Stimulated activated CD4-positive, alpha-beta T cell treated with anti-CD3 and anti-CD28 coated beads, Interleukin-4, amount 100 ng/mL, for 24 hours (primary cell): ENCODE results near the gene PRR3.

ENCODE experiments used
- DNase-seq: peaks from one replicate; pipeline ENCODE4 v3.0.0-alpha.2; 2020

The PRR3 gene

DNA sequence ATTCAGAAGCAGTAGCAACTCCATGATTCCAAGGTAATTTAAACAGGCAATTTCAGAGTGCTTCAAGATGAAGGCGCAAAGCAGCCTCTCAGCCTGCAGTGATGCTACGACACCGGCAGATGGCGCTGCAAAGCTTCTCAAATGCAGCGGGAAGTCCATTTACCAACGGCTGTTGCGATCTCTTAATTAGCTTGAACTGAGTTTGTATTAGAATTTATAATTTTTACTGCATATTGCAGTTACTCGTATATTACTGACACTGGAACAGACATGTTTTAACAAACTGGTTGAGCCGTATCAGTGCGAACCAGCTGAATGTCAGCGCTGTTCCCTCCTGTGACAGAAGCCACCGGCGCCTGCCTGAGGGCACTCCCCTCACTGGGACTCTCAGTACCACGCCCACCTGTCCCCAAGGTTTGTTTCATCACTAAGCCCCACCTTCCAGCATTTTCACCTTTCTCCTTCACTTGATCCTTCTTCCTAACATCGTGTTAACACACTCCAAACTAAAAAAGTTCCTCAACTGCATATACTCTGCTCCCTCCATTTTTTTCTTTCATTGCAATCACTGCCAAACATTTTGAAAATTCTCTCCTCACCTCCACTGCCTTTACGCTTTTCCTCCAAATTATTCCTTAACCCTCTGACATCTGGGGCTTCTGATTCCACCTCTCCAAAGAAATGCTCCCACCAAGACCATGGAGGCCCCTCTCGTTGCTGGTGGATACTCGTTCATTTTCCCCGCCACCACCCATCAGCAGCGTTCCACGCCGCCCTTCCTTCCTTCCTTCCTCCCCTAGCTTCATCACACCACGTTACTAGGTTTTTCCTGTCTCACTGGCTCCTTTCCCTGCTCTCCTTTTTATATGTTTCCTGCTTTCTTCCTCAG, 15.3 kb upstream of the PRR3 start:
- peak; percentile 84 for DNase-seq

DNA sequence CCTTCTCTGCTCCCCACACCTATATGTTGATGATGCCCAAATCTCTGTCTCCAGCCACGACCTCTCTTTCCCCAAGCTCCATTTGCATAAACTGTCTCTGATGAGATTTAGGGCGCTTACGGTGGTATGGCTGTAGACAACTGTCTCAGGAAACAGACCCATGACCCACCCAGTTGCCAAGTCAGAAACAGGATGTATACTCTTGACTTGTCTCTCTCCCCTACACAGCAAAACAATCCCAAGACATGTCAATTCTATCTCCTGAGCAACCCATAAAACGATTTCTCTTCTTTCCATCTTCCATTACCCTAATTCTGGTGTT, 14.7 kb upstream of the PRR3 start:
- peak; percentile 14 for DNase-seq

DNA sequence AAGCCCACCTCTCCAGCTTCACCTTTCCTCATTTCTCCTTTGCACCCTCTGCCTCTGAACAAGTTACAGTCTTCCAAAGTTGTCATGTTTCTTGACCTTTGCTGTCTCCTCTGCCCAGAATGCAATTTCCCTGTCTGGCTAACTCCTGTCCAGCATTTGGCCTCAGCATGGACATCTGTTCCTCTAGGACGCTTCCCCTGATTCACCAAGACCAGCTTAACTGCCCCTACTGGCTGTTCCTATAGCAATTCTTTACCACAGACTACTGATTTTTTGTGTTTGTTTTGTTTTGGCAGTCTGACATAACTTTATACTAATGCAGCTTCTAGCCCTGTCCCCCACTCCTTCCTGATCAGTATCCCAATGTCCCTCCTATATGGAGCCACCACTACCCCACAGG, 14.2 kb upstream of the PRR3 start:
- no peak for DNase-seq

DNA sequence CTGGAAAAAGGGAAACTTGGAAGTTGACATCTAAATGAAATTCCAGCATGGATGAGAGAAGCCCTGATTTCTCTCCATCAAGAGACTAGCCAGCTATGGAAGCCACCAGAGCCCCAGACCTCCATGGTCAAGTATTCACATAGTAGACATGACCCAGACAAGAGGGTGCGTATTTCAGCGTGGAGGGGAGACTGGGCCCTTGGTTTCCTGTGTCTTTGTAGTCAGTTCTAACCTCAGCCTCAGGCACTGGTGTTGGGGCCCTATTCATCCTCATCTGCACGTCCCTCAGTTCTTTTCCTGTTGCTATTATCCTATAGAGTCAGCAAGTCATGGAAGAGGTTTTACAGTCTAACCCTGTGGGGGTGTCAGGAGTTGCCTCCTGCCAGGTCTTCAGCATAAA, 13.3 kb upstream of the PRR3 start:
- no peak for DNase-seq

DNA sequence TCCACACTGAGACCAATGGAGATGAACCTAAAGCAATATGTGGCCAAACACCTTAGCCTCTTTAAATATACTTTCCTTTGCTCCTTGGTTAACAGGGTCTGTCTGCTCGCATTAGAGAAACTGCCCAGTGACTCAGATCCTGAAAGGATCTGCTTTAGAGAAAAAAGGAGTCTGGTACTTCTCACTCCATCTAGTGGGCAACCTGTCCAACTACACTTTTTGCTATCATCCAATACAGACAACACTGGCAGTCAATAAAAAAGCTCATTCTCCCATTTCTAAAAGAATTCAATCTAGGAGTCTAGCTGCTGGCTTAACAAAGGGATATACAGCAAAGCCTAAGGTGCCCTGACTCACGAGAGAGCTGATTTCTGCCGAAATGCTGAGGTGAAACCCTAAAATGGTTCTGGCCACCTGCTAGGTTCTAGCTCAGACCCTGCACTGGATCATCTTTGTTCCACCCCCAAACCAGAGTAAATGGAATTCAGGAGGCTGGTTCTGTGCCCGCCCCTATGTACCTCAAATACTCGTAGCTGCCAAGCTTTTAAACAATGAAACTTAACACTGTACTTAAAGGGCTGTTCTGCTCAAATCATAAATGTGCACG, 12.3 kb upstream of the PRR3 start:
- DNase-seq: peak; percentile 39

DNA sequence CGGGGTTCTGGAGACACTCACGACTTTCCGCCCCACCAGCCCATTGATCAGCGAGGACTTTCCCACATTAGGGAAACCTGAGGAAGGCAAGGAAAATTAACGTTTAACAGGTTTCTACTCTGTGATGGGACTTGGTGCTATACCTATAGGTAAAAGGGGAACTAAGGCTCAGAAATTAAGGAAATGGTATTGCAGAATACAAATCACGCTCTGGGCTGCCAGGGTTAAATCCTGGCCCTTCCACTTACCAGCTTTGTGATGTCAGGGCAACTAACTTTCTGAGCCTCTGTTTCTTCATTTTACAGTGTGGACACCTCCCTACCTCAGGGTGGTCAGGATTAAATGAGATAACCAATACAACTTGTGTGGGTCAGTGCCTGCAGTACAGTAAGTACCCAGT, 9.6 kb upstream of the PRR3 start:
- no peak for DNase-seq

DNA sequence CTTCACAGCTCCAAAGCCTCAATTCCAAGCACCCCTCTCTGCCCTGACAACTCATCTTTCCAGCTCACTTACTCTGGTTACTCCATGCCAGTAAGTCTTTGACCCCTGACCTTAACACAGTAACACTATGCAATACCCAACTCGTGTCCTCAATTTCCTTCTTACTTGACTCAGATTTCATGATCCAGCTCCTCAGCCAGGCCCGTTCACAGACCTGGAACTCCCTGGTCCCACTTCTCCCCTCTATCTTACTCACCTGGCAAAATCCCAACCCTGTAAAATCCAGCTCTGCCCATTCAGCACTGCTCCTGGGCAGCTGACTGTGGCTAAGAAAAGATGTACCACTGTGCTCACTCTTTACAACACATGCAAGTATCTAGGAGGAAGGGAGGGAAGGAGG, 8.7 kb upstream of the PRR3 start:
- DNase-seq: no peak

DNA sequence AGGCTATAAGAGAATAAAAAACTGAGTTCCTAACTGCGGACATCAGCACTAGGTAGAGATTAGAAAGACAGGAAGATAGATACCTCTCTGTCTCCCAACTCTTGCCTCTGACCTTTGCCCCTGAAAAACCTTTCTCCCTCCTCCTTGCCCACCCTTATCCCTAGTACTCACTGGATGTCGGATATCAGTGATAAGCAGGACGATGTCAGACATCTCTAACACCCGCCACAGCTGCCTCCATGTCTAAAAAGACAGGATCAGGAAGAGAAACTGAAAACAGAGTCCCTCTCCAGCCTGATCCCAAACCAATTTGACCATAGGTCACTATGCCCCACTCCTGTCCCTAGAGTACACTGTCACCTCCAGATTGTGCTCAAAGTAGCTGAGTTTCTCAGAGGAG, 2.7 kb upstream of the PRR3 start:
- no peak for DNase-seq

DNA sequence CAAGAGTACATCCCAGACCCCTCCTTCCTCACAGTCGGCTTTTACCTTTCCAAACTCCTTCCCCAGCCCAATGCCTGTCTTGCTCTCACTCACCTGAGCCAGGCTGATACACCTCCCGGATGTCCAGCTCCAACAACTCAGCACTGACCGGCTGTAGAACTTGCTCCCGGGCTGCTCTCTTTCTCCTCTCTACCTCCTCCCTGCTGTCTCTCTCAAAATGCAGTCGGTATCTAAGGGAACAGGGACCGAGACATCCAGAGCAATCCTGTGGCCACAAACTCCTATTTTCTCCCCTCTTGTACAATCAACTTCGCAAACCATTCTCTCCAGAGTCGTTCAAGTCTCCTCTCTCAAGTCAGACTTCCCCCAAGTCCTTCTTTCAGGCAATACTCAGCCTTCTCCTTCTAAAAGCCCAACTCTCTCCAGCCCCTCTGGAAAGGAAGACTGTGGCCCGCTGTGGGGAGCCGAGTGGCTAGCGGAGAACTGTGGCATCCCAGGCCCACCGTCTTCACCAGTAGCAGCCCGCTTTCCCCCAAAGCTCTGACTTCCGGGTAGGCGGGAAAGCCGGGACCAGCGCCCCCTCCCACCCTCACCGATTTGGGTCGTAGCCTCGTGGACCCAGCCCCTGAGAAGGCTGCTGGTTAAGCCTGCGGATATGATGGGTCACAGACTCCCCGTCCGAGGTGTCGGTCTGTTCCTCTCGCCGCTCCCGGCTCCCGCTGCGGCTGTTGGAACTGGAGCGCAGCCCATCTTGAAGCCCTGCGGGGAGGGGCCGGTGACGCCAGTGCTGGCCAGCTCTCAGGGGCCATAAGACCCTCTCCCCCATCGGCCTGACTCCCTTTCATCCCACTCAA, 1.9 kb upstream of the PRR3 start:
- no peak for DNase-seq

DNA sequence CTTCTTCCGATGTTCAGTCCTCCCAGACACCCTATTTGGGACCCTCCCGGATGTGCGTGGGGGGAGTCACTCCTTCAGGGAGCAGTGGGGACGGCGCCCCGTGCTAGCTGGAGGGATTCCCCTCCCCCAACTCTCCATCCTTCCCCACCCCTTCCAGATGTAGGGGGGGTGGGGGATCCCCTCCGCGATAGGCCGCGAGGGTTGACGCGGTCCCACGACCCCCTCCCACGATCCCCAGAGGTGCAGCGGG, 1.4 kb upstream of the PRR3 start:
- no peak for DNase-seq

DNA sequence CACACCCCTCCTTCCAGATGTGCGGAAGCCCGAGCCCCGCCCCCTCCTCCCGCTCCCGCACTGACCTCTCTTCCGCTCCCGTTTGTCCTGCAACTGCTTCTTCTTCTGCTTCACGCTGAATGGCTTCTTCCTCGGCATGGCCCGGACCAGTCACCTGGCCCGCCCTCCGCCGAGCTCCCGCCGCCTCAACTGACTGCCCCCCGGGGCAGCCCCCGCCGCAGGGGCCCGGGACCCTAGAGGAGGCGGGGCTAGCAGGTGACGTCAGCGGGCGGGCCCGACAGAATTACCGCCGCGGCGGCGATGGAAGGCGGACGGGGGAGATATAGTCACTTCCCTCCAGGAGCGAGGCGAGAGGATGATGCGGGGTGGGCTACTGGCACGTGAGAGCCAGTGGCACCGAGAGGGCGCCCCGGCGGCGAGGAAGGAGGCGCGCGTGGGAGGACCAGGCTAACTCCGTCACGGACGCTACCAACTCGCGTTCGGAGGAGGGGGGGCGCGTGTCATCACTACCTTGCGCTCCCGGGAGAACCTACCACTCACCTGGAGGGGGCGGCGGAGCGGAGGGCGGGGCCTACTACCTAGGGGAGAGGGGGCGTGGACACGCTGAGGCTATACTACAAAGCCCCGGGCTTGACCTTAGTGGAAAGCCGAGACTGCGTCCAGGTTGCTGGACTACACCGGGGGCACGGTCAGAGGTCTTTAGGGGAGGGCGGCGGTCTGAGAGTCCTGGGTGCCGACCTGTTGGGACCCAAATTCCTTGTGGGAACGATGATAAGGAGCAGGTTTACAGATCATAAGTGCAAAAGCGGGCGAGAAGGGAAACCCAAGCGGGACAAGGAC, 809 bp upstream of the PRR3 start, which contains the start of gene GNL1:
TSS of gene GNL1 (minus strand) at position 424 of the 840 bp plus-strand sequence. CDS start at position 138, 286 bp downstream.
- DNase-seq: peak; percentile 100

DNA sequence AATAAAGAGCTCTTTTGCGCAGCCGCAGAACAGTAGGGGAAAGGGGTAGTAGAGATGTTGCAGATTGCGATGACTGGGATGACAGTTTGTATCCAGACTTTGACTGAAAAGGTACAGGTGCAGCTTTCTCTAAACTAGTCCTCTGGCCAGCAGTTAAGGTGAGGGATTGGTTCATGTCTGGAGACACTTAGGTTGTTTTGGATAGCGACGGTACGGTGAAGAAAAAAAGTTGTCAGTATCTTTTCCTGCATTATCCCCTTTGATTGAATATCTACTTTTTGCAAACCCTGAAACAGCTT, 537 bp downstream of the PRR3 start:
- no peak for DNase-seq

DNA sequence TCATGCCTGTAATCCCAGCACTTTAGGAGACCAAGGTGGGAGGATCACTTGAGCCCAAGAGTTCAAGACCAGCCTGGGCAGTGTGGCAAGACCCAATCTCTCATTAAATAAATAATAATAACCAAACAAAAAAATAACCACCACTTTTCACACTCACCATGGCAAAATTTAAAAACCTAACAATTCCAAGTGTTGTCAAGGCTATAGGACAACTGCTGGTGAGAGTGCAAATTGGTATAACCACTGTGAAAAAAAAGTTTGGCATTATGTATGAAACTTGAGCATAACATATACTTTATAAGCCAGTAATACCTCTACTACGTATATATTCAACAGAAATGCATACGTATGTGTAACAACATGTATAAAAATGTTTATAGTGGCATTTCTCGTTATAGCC, 3.8 kb downstream of the PRR3 start:
- no peak for DNase-seq

DNA sequence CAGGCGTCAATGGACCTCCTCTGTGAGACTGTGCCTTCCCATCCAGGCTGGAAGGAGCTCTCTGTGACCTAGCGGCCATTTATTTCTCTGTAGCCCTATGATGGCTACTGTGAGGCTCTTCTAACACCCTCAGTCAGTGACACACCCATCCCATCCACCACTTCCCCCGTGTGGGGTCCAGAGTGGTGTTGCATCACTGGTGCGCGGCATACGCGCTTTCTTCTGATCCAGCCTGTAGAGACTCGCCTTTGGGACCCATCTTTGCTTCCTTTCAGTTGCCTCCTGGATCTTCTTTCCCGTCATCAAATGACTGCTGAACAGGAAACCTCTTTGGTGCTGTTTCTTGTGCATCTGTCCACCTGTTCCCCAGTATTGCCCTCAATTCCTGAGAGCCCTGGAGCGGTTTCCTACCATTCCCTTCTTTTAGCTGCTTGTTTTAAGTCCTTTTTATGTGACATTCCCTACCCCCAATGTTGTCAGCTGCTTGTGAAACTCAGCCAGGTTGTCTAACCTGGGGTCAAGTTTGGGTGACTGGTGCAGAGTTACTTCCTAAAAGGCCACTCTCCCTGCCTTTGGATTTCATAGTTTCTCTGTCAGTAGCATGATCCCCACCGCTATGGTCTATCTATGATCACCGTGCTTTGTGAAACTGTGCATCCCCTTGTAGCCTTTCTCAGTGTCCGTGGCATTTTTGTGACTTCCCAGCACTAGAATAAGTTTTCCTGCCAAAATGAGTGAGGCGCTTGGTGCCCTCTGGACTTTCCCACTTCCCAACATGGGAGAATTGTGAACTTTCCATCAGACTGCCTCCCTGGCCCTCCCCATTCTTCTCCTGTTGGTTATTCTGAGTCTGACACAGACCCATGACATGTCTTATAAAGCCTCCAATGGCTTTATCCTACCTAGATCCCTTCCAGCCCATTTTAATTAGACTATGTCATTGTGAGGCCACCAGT, 5.7 kb downstream of the PRR3 start:
- no peak for DNase-seq

DNA sequence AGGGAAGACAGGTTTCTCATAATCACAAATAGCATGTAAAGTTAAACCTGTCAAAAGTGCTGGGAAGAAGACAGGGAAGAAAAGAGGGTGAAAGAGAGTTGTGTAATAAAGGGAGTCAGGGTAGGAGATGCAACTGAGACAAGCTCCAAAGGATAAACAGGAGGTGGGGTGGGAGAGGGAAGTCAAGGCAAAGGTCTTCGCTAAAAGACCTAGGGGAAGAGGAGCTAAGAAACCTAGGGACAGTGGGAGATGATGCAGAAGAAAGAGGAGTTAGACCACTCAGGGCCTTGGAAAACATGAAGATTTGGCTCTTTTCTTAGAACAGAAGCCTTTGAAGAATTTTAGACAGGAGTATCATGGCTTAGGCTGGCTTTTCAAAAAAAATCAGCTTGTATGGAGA, 7.0 kb downstream of the PRR3 start:
- DNase-seq: no peak

DNA sequence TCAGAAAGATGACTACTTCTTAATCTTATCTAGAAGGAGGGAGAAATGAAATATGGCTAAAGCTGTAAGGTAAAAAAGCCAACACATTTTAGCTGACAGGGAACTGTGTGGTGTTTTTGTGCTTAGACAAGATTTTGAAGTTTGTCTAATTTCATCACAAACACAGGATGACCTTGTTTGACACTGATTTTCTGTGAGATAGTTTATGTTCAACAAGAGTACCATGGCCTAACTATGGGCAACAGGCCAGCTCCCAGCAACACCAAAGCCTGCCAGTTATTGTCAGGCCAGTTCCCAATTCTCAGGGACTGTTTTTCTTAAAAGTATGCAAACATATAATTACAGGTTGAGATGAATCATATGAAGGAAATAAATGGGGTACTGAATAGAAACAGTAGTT, 8.7 kb downstream of the PRR3 start:
- no peak for DNase-seq

DNA sequence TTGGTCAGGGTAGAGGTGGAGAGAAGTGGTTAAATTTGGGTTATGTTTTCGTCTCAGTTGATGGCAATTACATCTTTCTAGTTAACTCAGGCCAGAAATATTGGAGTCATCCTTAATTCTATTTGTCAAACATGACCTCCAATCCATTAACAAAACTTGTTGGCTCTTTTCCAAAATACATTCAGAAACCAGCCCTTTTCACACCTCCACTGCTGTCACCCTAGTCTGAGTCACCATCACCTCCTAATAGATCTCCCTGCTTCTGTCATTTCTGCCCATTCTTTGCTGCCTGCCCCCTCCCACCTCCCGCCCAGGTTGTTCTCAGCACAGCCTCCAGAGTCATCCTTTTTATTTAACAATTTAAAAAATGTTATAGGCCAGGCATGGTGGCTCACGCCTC, 11.2 kb downstream of the PRR3 start:
- peak; percentile 67 for DNase-seq

DNA sequence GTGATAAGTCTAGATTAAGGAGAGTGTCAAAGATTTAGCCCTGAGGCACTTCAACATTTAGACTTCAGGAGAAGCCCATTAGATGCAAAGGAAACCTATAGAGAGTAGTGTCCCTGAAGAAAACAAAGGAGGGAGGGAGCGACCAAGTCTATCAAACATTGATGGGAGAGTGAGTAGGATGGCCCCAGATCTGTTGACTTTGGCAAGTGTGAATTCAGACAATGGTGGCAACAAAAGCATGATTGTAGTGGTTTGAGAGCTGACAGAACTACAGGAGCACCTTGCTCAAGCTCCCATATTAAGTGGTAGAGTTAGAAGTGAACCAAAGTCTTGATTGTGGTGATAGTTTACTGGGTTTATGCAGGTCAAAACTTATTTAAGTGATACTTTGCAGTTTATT, 13.2 kb downstream of the PRR3 start:
- no peak for DNase-seq

DNA sequence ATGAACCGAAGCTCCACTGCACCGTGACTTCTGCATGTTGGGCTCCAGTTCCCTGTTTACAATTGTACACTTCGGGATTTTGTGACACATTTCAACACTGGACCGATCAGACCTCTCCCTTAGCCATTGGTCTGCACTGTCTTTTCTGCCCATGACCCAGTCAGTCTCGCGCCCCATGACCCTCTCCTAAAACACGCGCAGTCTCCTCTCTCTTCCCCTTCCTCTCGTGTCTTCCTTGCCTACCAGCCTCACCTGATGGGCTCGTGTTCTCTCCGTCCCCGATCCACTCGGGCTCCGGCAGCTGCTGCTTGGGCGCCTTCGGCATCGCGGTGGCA, 13.6 kb downstream of the PRR3 start:
- no peak for DNase-seq

DNA sequence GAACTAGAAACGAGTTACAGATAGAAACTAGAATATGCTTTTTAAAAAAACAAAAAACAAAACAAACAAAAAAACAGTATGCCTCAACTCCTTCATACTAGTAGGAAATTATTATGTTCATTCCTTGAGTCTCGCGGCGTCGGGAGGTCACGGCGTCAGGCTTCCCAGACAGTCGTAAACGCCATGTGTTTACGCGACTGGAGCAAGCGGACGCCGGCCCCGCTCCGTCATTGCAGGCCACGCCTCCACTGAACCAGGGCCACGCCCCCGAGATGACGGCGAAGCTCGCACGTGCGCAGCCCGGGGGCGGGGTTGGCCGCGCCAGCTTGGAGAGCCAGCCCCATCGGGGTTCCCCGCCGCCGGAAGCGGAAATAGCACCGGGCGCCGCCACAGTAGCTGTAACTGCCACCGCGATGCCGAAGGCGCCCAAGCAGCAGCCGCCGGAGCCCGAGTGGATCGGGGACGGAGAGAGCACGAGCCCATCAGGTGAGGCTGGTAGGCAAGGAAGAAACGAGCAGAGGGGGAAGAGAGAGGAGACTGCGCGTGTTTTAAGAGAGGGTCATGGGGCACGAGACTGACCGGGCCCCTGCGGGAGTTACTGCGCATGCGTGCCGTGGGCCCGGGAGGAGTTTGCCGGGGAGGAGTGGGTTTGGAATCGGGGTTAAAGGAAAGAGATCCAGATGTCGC, 14.1 kb downstream of the PRR3 start, which contains the start of gene ABCF1:
TSS of gene ABCF1 (plus strand) at position 368 of the 687 bp plus-strand sequence. CDS start at position 414, 46 bp downstream.
- peak; percentile 99 for DNase-seq

DNA sequence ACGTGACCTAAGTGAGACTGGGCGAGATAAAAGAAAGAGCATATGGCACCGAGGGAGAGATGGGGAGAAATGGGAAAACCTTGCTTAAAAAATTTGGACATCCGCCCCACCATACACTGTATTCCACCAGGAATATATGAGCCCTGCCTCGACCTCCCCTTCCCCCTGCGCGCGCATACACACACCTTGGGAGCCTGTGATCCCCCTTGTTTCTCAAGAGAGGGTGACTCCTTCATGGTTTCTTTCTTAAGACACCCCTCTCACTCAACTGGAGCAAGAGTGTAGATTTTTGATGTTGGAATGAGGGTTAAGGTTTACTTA, 14.6 kb downstream of the PRR3 start:
- DNase-seq: no peak

DNA sequence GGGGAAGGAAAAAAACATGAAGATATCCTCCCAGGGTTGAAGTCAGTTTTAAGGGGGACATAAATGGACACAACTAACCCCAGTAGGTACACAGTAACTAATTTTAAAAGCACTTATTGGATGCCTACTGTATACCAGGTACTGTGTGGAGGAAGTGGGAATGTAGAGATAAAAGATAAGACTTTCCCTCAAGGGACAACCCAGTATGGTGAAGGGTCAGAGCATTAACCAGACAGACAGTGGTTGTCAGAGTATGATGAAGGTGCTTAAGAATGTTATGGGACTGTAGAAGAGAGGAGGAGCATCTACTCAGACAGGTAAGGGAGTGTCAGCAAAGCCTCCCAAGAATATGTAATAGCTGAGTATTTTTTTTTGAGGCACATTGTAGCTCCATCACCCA, 15.1 kb downstream of the PRR3 start:
- no peak for DNase-seq
